ENCODE measurements around the gene ST6GALNAC2.
"Not testable (repeated sequence)": the region's sequence is repeated elsewhere in the genome, so short reads cannot be mapped to it uniquely, and the experiment has no call there.

ST6GALNAC2 gene

GRCh38 chr17:76538941-76539570 is 46.6 kb downstream of the ST6GALNAC2 start:
- DNase-seq: no peak

DNA sequence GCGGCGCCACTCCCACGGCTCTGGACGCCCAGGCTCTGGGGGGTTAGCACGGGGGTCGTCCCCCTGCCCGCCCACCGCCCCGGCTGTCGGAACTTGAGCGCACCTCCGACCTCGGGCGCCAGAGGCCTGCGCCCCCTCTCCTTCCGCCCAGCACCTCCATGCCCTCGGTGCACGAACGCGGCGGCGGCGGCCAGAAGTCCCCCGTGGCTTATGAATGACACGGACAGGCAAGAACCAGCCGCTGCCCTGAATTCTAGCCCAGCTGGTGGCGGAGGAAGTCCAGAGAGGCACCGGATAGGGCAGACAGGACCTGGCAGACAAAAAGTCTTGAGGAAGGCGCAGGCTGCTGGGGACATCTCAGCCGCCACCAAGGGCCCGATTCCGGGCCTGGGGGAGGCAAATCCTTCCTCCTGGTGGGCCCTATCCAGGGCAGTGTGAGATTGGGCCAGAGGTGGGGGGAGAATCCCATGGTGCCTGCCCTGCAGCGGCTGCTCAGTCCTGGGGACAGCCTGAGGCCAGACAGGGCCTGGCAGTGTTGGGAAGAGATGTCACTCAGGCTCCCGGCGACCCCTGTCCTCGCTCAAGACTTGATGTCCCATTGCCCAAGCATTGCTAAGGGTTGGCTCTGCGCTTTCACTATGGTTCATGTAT is 47.3 kb downstream of the ST6GALNAC2 start:
- no peak for DNase-seq

- DNase-seq: peak in 3 of 6 experiments; percentile 9 to 17 (median 15)
Observed at GRCh38 chr17:76537578-76538280, 47.9 kb downstream of the ST6GALNAC2 start, which contains the start of gene CYGB. TSS of gene CYGB (minus strand) at chr17:76537709. CDS start at chr17:76537542, 167 bp downstream.

DNA sequence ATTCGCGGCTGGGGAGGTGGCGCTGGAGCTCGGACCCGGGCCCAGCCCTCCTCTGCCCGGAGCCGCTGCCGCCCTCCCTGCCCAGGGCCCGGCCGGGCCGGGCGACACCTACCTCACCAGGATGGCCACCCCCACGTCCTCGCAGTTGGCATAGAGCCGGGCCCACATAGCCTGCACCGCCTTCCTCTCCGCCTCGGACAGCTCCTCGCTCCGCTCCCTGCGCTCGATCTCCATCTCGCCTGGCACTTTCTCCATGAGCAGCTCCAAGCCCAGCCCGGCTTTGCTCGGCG is 48.4 kb downstream of the ST6GALNAC2 start:
- DNase-seq: no peak

GRCh38 chr17:76536511-76537287 is 49.0 kb downstream of the ST6GALNAC2 start:
- DNase-seq: no peak

DNA sequence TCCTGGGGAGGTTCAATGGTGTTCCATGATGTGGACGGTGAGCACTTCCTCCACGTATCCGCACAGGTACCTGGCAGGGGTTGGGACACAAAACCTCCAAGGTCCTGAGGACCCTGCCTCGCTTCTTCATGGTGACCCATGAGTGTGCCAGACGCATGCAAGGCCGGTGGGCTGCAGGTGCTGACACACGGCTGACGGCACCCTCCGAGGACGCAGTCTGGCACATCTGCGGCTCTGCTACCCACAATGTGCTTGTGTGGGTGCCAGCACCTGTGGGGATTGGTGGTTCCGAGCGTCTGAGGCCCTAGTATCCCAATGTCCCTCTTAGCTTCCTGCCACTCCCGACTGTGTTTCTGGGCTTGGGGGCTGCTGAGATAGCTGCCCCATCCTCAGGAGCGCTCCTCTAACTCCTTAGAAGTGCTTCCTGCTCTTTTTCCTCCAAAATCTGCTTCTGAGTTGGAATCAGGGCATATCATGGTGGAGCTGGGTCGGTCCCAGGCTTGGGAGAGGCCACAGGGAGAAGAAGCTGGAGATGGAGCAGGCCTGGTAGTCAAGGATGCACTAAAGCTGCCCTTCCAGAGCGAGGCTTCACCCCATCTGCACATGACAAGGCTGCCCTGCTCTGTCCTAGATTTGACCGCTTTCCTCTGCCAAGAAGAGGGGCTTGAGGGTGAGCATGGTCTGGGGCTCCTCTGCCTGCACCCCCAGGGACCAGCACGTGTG is 49.7 kb downstream of the ST6GALNAC2 start:
- DNase-seq: no peak

DNA sequence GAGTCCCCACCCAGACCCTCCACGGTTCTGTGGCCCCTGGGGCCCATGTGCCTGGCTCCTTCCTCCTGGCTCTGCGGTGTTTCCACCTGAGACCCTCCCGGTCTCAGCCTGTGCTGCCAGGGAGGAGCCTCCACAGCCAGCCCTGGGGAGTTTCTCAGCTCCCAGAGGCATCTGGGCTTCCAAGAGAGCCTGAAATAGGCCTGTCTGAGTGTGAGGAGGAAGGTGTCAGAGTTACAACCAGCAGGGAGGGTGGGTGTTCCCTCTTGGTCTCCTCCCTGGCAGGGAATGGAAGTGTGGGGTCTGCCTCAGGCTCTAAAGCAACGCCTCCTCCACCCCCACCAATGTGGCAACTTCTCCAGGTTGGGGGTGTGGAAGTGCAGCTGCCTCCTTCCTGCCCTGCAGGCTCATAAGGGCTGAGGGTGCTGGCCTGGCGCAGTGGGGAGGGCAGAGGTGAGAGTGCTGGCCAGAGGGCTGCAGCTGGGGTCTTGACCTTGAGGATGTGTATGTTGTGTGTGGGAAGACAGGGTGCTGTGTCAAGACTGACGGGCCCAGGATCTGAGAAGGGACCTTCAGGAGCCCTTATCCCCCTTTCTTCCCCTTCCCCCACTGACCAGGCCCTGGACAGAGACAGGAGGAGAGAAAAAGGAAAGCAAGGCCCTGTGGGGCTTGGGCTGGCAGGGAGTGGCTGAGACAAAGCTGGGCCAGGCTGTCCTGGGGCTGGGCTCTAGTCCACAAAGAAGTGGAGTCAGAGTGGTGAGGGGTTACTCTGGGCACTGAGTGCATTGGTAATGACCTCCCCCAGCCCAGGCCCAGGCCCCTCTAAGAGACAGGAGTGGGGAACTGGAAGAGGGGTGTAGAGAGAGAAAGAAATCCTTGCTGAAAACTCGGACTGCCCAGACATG is 50.6 kb downstream of the ST6GALNAC2 start:
- DNase-seq: no peak

- DNase-seq: not testable (repeated sequence)
Observed at GRCh38 chr17:76533640-76534359, 51.9 kb downstream of the ST6GALNAC2 start.

- no peak for DNase-seq
Observed at GRCh38 chr17:76532072-76532651, 53.5 kb downstream of the ST6GALNAC2 start.

DNA sequence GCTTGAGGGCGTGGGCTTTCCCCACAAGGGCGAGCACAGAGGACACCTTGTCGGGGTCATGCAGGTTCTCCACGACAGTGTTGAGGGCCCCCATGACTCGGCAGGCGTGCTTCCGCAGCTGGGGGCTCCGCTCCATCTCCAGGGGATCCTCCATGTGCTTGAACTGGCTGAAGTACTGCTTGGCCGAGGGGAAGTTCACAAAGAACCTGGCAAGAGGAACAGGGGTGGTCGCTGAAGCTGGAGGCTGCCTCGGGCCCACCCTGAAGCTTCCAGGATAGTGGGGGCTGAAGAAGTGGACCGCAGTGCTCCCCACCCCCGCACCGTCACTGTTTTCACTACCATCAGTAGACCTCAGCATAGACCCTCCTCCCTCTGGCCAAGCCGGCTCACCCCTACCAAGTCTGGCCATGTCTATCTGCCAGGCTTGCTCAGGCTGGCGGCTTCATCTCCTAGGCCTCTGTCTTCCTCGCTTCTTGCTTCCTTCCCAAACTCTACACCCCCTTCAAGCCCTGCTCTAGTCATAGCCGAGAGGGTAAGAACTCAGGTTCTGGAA is 54.1 kb downstream of the ST6GALNAC2 start:
- DNase-seq: no peak

- DNase-seq: no peak
Observed at GRCh38 chr17:76530811-76531485, 54.7 kb downstream of the ST6GALNAC2 start.

- no peak for DNase-seq
Observed at GRCh38 chr17:76530095-76530723, 55.5 kb downstream of the ST6GALNAC2 start.

DNA sequence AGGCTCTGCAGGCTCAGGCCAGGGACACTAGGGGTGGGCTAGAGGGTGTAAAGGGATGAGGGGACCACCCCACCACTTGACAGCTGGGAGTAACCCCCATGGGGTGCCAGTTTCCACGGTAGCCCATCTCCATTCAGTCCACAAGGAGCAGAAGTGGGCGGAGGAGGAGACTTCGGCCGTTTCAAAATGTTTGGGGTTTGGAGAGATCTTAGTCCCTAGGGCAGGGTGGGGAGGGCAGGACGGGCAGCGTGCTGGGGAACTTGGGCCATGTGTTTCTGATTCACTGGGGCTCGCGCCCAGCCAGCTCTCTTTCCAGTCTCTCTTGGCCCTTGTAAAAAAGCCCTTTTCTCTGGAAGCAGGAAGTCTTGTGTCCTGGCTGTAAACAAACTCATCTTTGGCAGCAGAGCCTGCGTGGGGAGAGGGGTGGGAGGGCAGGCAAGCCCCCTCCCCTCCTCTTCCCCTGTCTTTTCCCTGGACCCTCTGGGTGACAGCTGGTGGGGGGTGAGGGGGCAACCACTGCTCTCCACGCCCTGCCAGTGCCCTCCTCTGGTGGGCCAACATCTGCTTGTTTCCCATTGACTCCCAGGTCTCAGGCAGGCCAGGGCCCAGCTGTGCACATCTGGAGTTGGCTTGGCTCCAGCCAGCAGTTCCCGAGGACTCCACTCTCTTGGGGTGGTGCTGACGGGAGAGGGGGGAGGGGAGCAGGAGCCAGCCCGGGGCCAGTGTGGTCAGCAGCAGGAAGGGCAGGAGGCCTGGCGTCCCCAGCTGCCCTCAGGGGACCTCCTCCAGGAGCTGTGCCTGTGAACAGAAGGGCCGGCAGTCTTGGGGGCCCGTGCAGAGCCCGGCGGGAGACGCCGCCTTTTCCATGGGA is 56.2 kb downstream of the ST6GALNAC2 start:
- no peak for DNase-seq

GRCh38 chr17:76528528-76529223 is 57.0 kb downstream of the ST6GALNAC2 start:
- DNase-seq: no peak

DNA sequence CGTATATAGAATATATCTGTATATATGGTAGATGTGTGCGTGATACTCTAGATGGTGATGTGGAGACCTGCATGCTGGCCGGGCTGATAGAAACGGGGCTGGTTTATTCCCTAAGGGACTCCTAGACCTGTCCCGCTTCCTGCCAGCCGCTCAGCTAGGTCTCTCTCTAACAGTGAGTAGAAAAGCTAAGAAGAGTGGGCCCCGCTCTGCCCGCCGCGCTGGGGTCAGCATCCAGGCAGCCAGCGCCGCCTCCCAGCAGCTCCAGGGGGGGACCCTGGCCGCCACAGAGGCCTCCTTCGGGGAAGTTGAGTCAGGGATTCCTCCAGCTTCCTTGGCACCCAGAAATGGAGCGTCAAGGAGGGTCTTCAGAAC is 57.5 kb downstream of the ST6GALNAC2 start:
- no peak for DNase-seq

DNA sequence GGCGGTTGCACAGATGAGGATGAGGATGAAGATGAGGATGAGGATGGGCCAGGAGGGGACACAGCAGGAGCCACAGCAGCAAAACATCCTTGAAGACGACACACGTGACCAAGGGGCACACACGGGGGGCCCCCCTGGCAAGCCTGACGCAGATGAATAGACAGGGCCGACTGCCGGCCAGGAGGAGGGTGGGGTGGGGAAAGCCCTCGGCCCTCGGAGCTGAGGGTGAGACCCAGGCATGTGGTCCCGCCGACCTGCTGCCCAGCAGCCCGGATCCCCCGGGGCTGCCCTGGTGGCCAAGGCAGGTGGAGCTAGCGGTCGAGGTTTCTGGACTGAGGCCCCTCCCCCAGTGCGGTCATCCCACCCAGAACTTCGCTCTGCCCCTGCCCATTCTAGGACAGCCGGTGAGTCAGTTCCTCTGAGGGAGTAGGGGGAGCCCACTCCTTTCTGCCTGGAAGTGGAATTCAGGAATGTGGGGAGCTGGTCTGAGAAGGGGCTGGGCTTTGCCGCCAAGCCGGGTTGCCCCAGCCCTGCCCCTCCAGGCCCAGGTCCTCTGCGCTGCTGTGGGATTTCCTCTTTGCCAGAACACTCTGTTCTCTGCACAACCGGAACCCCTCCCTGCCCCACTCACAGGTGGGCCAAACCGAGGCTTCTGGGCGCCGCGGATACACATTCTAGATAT is 58.1 kb downstream of the ST6GALNAC2 start:
- DNase-seq: peak; percentile 24 to 69 (median 38)

GRCh38 chr17:76527016-76527415 is 58.6 kb downstream of the ST6GALNAC2 start:
- not testable (repeated sequence) for DNase-seq

All from stimulated activated naive CD4-positive, alpha-beta T cell (primary cell).